Keratinocyte (primary cell): ENCODE results near the gene KSR2.

Experiments
- CTCF ChIP-seq, 3 experiments: IDR thresholded peaks in 1 of 3; conservative IDR thresholded peaks in 1 of 3; optimal IDR thresholded peaks in 1 of 3; 2 replicates in 2 of 3; 3 replicates in 1 of 3; pipeline versions ENCODE3 to v1.5.1; 2011; ENCODE audit warnings: low read length in 3 of 3, mild to moderate bottlenecking in 3 of 3, moderate library complexity in 2 of 3, control low read depth in 1 of 3, inconsistent platforms in 1 of 3; ENCODE audit not compliant: insufficient read depth in 2 of 3; ENCODE audit errors: extremely low read depth in 1 of 3
- EZH2 ChIP-seq: IDR thresholded peaks from one replicate; pipeline ENCODE4 v1.6.1; 2012; ENCODE audit warnings: inconsistent platforms, mild to moderate bottlenecking, low read length, moderate library complexity

GRCh38 chr12:117897372-117898161 lies 71.2 kb downstream of the KSR2 start:
- no peak for TF ChIP-seq CTCF (optimal IDR thresholded peaks at IDR 0.05 in 1 of 3, IDR thresholded peaks at IDR 0.05 in 1 of 3, conservative IDR thresholded peaks at IDR 0.05 in 1 of 3; ENCODE audit: extremely low read depth in 1 of 3, insufficient read depth in 2 of 3, low read length in 3 of 3)
- TF ChIP-seq EZH2: no peak
